Activated CD4-positive, alpha-beta memory T cell treated with anti-CD3 and anti-CD28 coated beads for 36 hours (primary cell): ENCODE measurements around the gene HBA1. TPM values are rescaled to one million over a fixed set of nuclear protein-coding genes. Genes with fewer than 3 reads are reported as not detected.
A peak's percentile ranks its signal among the peaks of the same experiment; 100 is the strongest.
"Not testable (repeated sequence)": the region's sequence is repeated elsewhere in the genome, so short reads cannot be mapped to it uniquely, and the experiment has no call there.

Source experiments
- CTCF ChIA-PET: fragments of 350-600 bp; sonication (Branson Sonifier 250); formaldehyde crosslinking; loops from one replicate; lab custom pipeline; 2021; ENCODE audit warnings: antibody characterized with exemption, inconsistent platforms; lab: Charles Lee
- POLR2A ChIA-PET: fragments of 350-600 bp; sonication (Branson Sonifier 250); formaldehyde crosslinking; loops from one replicate; lab custom pipeline; 2021; ENCODE audit warnings: antibody characterized with exemption; lab: Charles Lee
- DNase-seq: peaks from one replicate; pipeline ENCODE4 v3.0.0-alpha.2; 2020
- H3K27ac Mint-ChIP-seq: one replicate; pipeline ENCODE4 v1.8.0; 2021; ENCODE audit warnings: mixed read lengths
- H3K27me3 Mint-ChIP-seq: one replicate; pipeline ENCODE4 v1.8.0; 2021; ENCODE audit warnings: mixed read lengths
- H3K36me3 Mint-ChIP-seq: one replicate; pipeline ENCODE4 v1.8.0; 2021; ENCODE audit warnings: mixed read lengths
- H3K4me1 Mint-ChIP-seq: one replicate; pipeline ENCODE4 v1.8.0; 2021; ENCODE audit warnings: low read depth, mixed read lengths
- H3K4me3 Mint-ChIP-seq: one replicate; pipeline ENCODE4 v1.8.0; 2021; ENCODE audit warnings: mild to moderate bottlenecking, mixed read lengths
- H3K9me3 Mint-ChIP-seq: one replicate; pipeline ENCODE4 v1.8.0; 2021; ENCODE audit warnings: mixed read lengths
- intact Hi-C: fragments of 100-400 bp; cut with micrococcal nuclease; formaldehyde crosslinking; loops from one replicate; pipeline ENCODE4 v1.15.1; 2023
- total RNA-seq, 2 experiments: library from RNA; stranded (reverse); gene quantifications; one replicate each; pipeline ENCODE4 v1.2.3, GENCODE V29; 2021

Gene HBA1
- total RNA-seq, 2 experiments from 2014 or later, result not detected

GRCh38 chr16:172374-172941 lies 4.0 kb upstream of the HBA1 start, which contains the start of gene HBA2:
HBA2 (plus strand) TSS chr16:172876; CDS start chr16:172913, 37 bp downstream.
- H3K36me3 Mint-ChIP-seq, DNase-seq, POLR2A ChIA-PET, H3K27ac Mint-ChIP-seq, H3K4me3 Mint-ChIP-seq, H3K4me1 Mint-ChIP-seq, intact Hi-C loops, H3K9me3 Mint-ChIP-seq, CTCF ChIA-PET: not testable (repeated sequence)
- H3K27me3 Mint-ChIP-seq, result peaks cover 56% of the 10 kb centered on the region

- H3K4me3 Mint-ChIP-seq, H3K9me3 Mint-ChIP-seq, H3K36me3 Mint-ChIP-seq, H3K27ac Mint-ChIP-seq, CTCF ChIA-PET, H3K4me1 Mint-ChIP-seq, POLR2A ChIA-PET, DNase-seq, intact Hi-C loops: not testable (repeated sequence)
- H3K27me3 Mint-ChIP-seq, result peaks cover 58% of the 10 kb centered on the region
Measured at GRCh38 chr16:173211-173854, 3.1 kb upstream of the HBA1 start.

GRCh38 chr16:173928-174769 lies 2.3 kb upstream of the HBA1 start:
- H3K4me3 Mint-ChIP-seq, H3K36me3 Mint-ChIP-seq, POLR2A ChIA-PET, intact Hi-C loops, H3K4me1 Mint-ChIP-seq, DNase-seq, H3K27ac Mint-ChIP-seq, H3K9me3 Mint-ChIP-seq: not testable (repeated sequence)
- CTCF ChIA-PET, result interaction anchor here (1.2 kb wide), 1 partner anchor 67 kb away, joined by 3 read pairs; no protein-coding TSS in a partner anchor
- H3K27me3 Mint-ChIP-seq, result peaks cover 54% of the 10 kb centered on the region

GRCh38 chr16:175011-175949 lies 1.2 kb upstream of the HBA1 start:
- Mint-ChIP-seq H3K27me3 (peaks cover 55% of the 10 kb centered on the region), H3K36me3 (no peaks in the 10 kb centered on the region), H3K27ac (no peak overlapping the region), H3K9me3 (no peaks in the 10 kb centered on the region), H3K4me1 (peaks cover 9% of the 10 kb centered on the region), H3K4me3 (no peak overlapping the region)
- CTCF ChIA-PET, result interaction anchor here (1.2 kb wide), 1 partner anchor 68 kb away, joined by 3 read pairs; no protein-coding TSS in a partner anchor
- no peak for DNase-seq
- intact Hi-C loops, result no loop called here
- POLR2A ChIA-PET, result no interaction called here

- H3K36me3 Mint-ChIP-seq, POLR2A ChIA-PET, H3K27ac Mint-ChIP-seq, DNase-seq, intact Hi-C loops, H3K9me3 Mint-ChIP-seq, H3K4me1 Mint-ChIP-seq, H3K4me3 Mint-ChIP-seq, CTCF ChIA-PET: not testable (repeated sequence)
- peaks cover 50% of the 10 kb centered on the region for H3K27me3 Mint-ChIP-seq
Measured at GRCh38 chr16:176006-176405, 474 bp upstream of the HBA1 start.

GRCh38 chr16:177394-177822 lies 928 bp downstream of the HBA1 start:
- ChIA-PET POLR2A (no interaction called here), CTCF (interaction anchor here (1.0 kb wide), 1 partner anchor 70 kb away, joined by 3 read pairs; no protein-coding TSS in a partner anchor)
- DNase-seq, result no peak
- Mint-ChIP-seq H3K27ac (no peak overlapping the region), H3K4me1 (peaks cover 9% of the 10 kb centered on the region), H3K36me3 (no peaks in the 10 kb centered on the region), H3K4me3 (no peak overlapping the region), H3K27me3 (peaks cover 44% of the 10 kb centered on the region), H3K9me3 (no peaks in the 10 kb centered on the region)
- intact Hi-C loops, result no loop called here

GRCh38 chr16:177981-178667 lies 1.6 kb downstream of the HBA1 start:
- Mint-ChIP-seq H3K27ac (no peak overlapping the region), H3K36me3 (no peaks in the 10 kb centered on the region), H3K9me3 (no peaks in the 10 kb centered on the region), H3K27me3 (peaks cover 44% of the 10 kb centered on the region), H3K4me1 (peaks cover 9% of the 10 kb centered on the region), H3K4me3 (no peak overlapping the region)
- DNase-seq, result no peak
- ChIA-PET POLR2A (no interaction called here), CTCF (interaction anchor here (1.0 kb wide), 1 partner anchor 71 kb away, joined by 3 read pairs; no protein-coding TSS in a partner anchor)
- intact Hi-C loops, result no loop called here

GRCh38 chr16:178668-179015 lies 2.2 kb downstream of the HBA1 start:
- peaks cover 4% of the 10 kb centered on the region for H3K4me1 Mint-ChIP-seq
- no peak for DNase-seq
- H3K4me3 Mint-ChIP-seq, result no peak overlapping the region
- H3K27me3 Mint-ChIP-seq, result peaks cover 39% of the 10 kb centered on the region
- no peak overlapping the region for H3K27ac Mint-ChIP-seq
- intact Hi-C loops, result no loop called here
- ChIA-PET CTCF (interaction anchor here (1.0 kb wide), 1 partner anchor 71 kb away, joined by 3 read pairs; no protein-coding TSS in a partner anchor), POLR2A (no interaction called here)
- no peaks in the 10 kb centered on the region for H3K9me3 Mint-ChIP-seq
- H3K36me3 Mint-ChIP-seq, result no peaks in the 10 kb centered on the region

- no peak for DNase-seq
- ChIA-PET POLR2A (no interaction called here), CTCF (interaction anchor here (0.9 to 3.3 kb wide), 5 partner anchors 15 to 114 kb away, joined by 3 to 23 read pairs (median 4); no protein-coding TSS in a partner anchor)
- Mint-ChIP-seq H3K36me3 (no peaks in the 10 kb centered on the region), H3K9me3 (no peaks in the 10 kb centered on the region), H3K27ac (no peak overlapping the region), H3K4me1 (peaks cover 3% of the 10 kb centered on the region), H3K4me3 (no peak overlapping the region), H3K27me3 (peaks cover 35% of the 10 kb centered on the region)
- intact Hi-C loops, result loop anchor here (2.0 kb wide), 1 partner anchor 73 kb away; no protein-coding TSS in a partner anchor
Measured at GRCh38 chr16:179211-180092, 3.0 kb downstream of the HBA1 start.

- H3K27me3 Mint-ChIP-seq, result peaks cover 28% of the 10 kb centered on the region
- no peaks in the 10 kb centered on the region for H3K4me1 Mint-ChIP-seq
- CTCF ChIA-PET, result interaction anchor here (0.7 to 3.3 kb wide), 10 partner anchors 12 to 185 kb away, joined by 3 to 23 read pairs (median 4); no protein-coding TSS in a partner anchor
- H3K36me3 Mint-ChIP-seq, result no peaks in the 10 kb centered on the region
- intact Hi-C loops, result loop anchor here (2.0 kb wide), 1 partner anchor 73 kb away; no protein-coding TSS in a partner anchor
- no peak within 1 kb of the TSS for H3K27ac Mint-ChIP-seq
- DNase-seq, result peak; percentile 30
- POLR2A ChIA-PET, result no interaction called here
- peak within 1 kb of the TSS; percentile 20 for H3K4me3 Mint-ChIP-seq
- no peaks in the 10 kb centered on the region for H3K9me3 Mint-ChIP-seq
Measured at GRCh38 chr16:180101-180675, 3.7 kb downstream of the HBA1 start, which contains the start of gene HBQ1. HBQ1 (plus strand) TSS chr16:180459; CDS start chr16:180487, 28 bp downstream.
